Measurements from ENCODE around the gene ARAP3. TPM values are rescaled to one million over a fixed set of nuclear protein-coding genes. Genes with fewer than 3 reads are reported as not detected.

The ARAP3 gene
- total and polyA plus RNA-seq, 2 experiments from 2014 or later = 0.59 to 1.6 TPM

DNA sequence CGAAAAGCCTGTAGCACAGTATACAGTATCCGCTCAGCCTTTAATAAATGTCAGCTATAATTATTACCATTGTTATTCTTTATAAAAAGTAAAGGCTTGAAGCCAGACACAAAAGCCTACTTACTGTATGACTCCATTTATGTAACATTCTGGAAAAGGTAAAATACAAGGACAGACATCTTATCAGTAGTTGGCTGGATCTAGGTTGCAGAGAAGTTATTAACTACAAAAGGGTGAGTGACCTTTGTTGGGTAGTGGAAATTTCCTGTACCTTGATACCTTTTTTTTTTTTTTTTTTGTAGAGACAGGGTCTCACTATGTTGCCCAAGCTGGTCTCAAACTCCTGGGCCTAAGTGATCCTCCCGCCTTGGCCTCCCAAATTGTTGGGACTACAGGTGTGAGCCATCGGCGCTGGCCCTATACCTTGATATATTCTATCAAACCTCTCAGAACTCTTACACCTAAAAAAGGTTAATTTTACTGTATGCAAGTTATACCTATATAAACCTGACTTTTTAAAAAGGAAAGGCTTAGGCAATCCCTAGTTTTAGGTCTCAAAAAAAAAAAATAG is 51.4 kb downstream of the ARAP3 start:
- peaks cover 23% of the 10 kb centered on the region for H3K36me3 ChIP-seq
- no peaks in the 10 kb centered on the region for H3K27me3 ChIP-seq

DNA sequence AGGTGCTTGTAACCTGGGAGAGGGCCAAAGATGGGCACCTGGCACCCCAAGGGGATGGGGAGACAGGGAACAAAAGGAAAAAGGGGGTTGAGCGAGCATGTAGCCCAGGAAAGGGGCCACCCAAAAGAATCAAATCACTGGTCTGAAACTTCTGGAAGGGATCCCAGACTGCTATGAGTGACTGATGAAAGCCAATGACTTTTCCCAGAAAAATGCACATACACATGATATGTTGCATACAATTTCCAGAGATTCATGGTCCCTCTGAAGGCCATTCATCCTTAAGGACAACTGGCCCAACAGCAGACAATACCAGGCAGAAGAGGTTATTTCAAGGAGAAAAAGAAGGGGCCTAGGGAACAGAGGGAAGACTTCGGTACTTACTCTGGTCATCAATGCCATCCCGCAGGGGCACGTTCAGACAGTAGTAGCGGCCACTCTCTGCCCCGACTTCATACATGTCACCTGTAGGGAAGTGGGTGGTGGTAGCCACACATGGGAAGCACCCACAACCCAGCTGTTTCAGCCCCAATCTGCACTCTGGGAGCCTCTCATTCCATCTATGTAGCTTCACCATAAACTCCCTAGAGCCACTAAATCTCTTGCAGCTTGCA is 53.7 kb downstream of the ARAP3 start:
- TF ChIP-seq, protein P1, sequence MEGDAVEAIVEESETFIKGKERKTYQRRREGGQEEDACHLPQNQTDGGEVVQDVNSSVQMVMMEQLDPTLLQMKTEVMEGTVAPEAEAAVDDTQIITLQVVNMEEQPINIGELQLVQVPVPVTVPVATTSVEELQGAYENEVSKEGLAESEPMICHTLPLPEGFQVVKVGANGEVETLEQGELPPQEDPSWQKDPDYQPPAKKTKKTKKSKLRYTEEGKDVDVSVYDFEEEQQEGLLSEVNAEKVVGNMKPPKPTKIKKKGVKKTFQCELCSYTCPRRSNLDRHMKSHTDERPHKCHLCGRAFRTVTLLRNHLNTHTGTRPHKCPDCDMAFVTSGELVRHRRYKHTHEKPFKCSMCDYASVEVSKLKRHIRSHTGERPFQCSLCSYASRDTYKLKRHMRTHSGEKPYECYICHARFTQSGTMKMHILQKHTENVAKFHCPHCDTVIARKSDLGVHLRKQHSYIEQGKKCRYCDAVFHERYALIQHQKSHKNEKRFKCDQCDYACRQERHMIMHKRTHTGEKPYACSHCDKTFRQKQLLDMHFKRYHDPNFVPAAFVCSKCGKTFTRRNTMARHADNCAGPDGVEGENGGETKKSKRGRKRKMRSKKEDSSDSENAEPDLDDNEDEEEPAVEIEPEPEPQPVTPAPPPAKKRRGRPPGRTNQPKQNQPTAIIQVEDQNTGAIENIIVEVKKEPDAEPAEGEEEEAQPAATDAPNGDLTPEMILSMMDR (IDR thresholded peaks at IDR 0.05; ENCODE audit: low read depth, low read length) = no peak
- Histone ChIP-seq H3K4me3 (no peak overlapping the region), H3K9me3 (ENCODE audit: low read depth) (no peaks in the 10 kb centered on the region), H3K4me1 (ENCODE audit: low read depth) (no peaks in the 10 kb centered on the region), H3K36me3 (peaks cover 37% of the 10 kb centered on the region), H3K27me3 (no peaks in the 10 kb centered on the region), H3K27ac (no peak overlapping the region)
- no peak for DNase-seq (ENCODE audit: low read depth in 1 of 2, low spot score in 1 of 2)

More for the DNA sequence above, 51.4 kb downstream of the ARAP3 start:
- Histone ChIP-seq H3K4me3 (no peak overlapping the region), H3K27ac (no peak overlapping the region), H3K4me1 (ENCODE audit: low read depth) (no peaks in the 10 kb centered on the region), H3K9me3 (ENCODE audit: low read depth) (no peaks in the 10 kb centered on the region)
- DNase-seq (ENCODE audit: low read depth in 1 of 2, low spot score in 1 of 2) = no peak
- TF ChIP-seq, protein P1 (IDR thresholded peaks at IDR 0.05; ENCODE audit: low read depth, low read length) = no peak

GRCh38 chr5:141623611-141624010 is 58.4 kb downstream of the ARAP3 start:
- Histone ChIP-seq H3K4me3 (no peak overlapping the region), H3K9me3 (ENCODE audit: low read depth) (no peaks in the 10 kb centered on the region), H3K36me3 (peaks cover 42% of the 10 kb centered on the region), H3K27ac (no peak overlapping the region), H3K27me3 (no peaks in the 10 kb centered on the region), H3K4me1 (ENCODE audit: low read depth) (no peaks in the 10 kb centered on the region)
- TF ChIP-seq, protein P1 (IDR thresholded peaks at IDR 0.05; ENCODE audit: low read depth, low read length) = no peak
- DNase-seq (ENCODE audit: low read depth in 1 of 2, low spot score in 1 of 2) = no peak

GRCh38 chr5:141623186-141623585 is 58.8 kb downstream of the ARAP3 start:
- Histone ChIP-seq H3K27me3 (no peaks in the 10 kb centered on the region), H3K9me3 (ENCODE audit: low read depth) (no peaks in the 10 kb centered on the region), H3K4me1 (ENCODE audit: low read depth) (no peaks in the 10 kb centered on the region), H3K27ac (no peak overlapping the region), H3K36me3 (peaks cover 38% of the 10 kb centered on the region), H3K4me3 (no peak overlapping the region)
- no peak for DNase-seq (ENCODE audit: low read depth in 1 of 2, low spot score in 1 of 2)
- TF ChIP-seq, protein P1 (IDR thresholded peaks at IDR 0.05; ENCODE audit: low read depth, low read length) = no peak

GRCh38 chr5:141618804-141619554 is 63.1 kb downstream of the ARAP3 start, which contains the start of gene DIAPH1:
TSS of gene DIAPH1 (minus strand) at chr5:141619000. CDS start at chr5:141618914, 86 bp downstream.
- H3K27me3 ChIP-seq = no peaks in the 10 kb centered on the region
- H3K27ac ChIP-seq = peak within 1 kb of the TSS; percentile 85
- peaks cover 11% of the 10 kb centered on the region for H3K36me3 ChIP-seq
- TF ChIP-seq, protein P1 (IDR thresholded peaks at IDR 0.05; ENCODE audit: low read depth, low read length) = peak; percentile 98
- H3K4me1 ChIP-seq (ENCODE audit: low read depth) = peaks cover 12% of the 10 kb centered on the region
- H3K4me3 ChIP-seq = peak within 1 kb of the TSS; percentile 75
- DNase-seq (ENCODE audit: low read depth in 1 of 2, low spot score in 1 of 2) = peak; percentile 99
- no peaks in the 10 kb centered on the region for H3K9me3 ChIP-seq (ENCODE audit: low read depth)
